NK-92 treated with Interleukin-12 subunit alpha and Interleukin-12 subunit beta, amount 100 ng/mL, for 24 hours (cell line): ENCODE measurements around the gene GCDH.
"Not testable (repeated sequence)": the region's sequence is repeated elsewhere in the genome, so short reads cannot be mapped to it uniquely, and the experiment has no call there.

Experiments used
- DNase-seq: peaks from one replicate; lab custom pipeline; 2025; lab: John Stamatoyannopoulos, UW

GCDH gene

DNA sequence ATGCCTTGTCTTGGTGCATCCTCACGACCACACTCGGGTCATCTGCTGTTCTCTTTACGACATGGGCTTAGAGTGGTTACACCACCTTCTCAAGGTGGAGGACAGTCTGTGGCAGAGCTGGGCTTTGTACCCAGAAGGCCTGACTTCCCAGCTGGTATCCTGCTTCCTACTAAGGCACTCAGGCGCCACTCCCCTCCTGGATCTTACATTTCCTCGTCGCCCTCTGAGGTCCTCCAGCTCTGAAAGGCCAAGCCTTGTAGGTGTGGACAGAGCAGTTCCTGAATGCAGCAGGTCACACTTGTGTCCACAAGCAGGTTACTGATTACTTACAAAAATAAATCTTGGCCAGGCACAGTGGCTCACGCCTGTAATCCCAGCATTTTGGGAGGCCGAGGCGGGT, 16.2 kb downstream of the GCDH start:
- DNase-seq = no peak

DNA sequence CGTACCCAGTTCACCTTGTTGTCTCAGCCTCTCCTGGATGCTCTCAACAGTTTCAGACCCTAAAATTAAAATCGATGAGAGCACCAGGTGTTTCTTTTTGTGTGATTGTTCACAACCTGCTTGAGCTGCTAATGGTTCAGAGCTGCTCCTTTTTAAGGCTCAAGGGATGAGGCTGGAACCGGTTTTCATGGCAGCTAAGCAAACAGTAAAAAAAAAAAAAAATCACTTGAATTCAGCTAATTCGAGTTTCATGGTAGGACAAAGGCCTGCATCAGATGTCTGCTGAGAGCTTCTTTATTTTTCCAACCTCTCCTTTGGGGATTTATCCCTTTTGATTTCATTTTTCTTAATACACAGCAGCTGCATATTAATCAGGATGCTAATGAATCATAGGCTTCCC, 21.6 kb downstream of the GCDH start:
- DNase-seq = no peak

DNA sequence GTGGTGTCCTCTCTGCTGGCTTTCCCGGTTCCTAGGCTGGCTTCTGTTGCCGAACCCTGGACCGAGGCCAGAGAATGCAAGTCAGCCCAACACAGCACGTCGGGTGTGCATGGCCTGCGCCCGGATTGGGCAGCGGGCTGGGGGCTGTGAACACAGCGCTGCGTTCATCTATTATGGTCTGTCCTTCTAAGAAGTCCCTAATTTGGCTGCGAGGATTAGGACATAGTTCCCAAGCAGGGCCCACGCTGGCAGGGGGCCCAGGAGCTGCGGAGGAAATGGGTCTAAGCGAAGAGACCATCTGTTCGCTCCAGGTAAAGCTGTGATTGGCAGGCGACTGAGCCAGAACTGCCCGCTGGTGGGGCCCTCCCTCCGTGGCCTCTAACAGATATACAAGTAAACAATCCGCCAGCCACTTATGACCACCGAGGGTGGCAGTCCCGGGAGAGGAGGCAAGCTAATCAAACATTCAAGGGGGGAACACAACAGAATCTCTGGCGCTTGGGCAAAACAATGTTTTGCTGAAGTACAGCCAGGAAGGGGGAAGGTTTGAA, 22.1 kb downstream of the GCDH start:
- no peak for DNase-seq

- no peak for DNase-seq
Measured at GRCh38 chr19:12913851-12914690, 23.1 kb downstream of the GCDH start.

- DNase-seq = not testable (repeated sequence)
Measured at GRCh38 chr19:12915860-12916259, 24.9 kb downstream of the GCDH start.

DNA sequence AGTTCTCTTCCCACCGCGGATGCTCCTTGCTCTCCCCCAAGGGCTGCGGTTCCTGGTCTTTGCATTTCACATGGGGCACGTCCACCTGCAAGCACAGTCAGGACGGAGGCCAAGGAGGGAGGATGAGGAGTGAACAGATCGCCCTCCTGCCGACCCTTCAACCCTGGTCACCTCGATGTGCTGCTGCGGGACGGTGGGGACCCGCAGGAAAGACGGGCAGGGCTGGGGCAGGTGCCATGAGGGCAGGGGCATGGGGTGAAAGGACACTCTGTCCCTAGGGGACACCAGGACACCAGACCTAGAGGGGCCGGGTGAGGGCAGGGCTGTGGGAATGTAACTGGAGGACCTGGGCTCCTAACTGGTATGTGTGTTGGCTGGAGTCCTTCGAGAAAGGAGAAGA, 27.3 kb downstream of the GCDH start:
- no peak for DNase-seq

DNA sequence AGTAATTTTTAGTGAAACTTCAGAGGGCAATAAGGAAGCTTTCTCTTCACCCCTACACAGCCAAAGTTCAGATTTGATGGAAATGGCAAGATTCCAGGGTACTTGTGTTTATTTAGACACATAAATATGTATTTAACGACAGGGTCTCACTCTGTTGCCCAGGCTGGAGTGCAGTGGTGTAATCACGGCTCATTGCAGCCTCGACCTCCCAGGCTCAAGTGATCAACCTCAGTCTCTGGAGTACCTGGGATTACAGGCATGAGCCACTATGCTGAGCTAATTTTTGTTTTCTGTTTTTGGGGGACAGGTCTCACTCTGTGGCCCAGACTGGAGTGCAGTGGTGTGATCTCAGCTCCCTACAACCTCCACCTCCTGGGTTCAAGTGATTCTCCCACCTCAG, 30.1 kb downstream of the GCDH start:
- DNase-seq = no peak

DNA sequence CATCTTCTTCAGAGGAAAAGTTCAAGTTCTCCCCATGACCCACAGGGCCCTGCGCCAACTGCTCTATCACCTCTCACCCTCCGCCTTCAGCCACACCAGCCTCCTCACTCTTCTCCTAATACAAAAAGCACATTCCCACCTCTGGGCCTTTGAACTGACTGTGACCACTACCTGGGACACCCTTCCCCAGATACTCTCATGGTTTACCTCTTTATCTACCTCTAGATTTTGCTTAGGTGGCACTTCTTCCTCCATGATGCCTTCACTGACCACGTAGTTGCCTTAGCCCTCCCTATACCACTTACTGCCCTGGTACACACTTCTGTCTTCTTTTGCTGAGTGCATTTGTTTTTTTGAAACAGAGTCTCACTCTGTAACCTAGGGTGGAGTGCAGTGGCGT, 32.0 kb downstream of the GCDH start:
- DNase-seq = no peak

GRCh38 chr19:12924621-12925310, 33.8 kb downstream of the GCDH start:
- no peak for DNase-seq

DNA sequence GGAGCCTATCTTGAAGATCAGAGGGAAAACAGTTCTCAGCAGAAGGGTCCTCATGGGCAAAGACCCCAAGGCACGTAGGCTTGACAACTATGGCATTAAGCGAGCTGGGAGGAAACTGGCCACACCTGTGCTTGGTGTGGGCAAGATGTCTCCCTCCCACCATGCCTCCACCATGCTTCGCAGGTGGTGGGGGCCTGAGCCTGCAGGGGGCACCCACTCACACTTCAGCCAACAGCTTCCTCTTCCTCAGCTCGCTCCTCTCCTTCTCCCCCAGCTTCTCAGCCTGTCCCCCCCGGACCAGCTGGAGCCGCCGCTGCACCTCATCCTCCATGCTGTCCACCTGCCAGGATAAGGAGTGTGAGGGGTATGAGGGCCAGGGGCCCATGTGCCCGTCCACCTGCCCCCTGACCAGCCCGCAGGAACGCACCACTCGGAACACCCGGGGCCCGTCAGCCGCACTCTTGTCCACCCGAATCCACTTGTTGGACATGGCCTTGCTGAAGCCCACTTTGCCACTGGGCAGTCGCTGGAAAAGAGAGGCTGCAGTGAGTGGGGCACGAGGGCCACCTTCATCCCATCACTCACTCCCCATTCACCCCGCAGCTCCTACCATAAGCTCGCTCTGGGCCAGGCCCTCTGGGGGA, 39.2 kb downstream of the GCDH start:
- no peak for DNase-seq

GRCh38 chr19:12932392-12933286, 41.7 kb downstream of the GCDH start:
- DNase-seq = no peak

GRCh38 chr19:12933287-12934072, 42.5 kb downstream of the GCDH start, which contains the start of gene FARSA:
TSS of gene FARSA (minus strand) at chr19:12933711. CDS start at chr19:12933696, 15 bp downstream.
- peak; percentile 88 for DNase-seq

- DNase-seq = no peak
Measured at GRCh38 chr19:12935071-12935470, 44.1 kb downstream of the GCDH start.

DNA sequence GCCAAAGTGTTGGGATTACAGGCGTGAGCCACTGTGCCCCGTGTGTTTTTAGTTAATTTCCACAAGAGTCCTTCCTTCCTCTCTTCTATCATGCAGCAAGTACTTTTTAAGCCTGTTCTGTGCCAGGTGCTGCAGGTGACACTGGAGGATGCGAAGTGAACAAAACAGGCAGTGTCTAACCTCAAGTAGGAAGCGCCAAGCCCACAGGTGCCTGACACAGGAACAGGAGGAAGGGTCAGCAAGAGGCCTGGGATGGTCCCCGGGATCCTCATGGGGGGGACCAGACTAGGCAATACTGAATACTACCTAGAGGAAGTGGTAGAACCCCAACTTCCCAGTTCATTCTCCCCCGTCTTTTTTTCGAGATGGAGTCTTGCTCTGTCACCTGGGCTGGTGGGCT, 45.6 kb downstream of the GCDH start:
- DNase-seq = no peak

GRCh38 chr19:12937093-12937926, 46.4 kb downstream of the GCDH start:
- no peak for DNase-seq

- peak; percentile 98 for DNase-seq
Measured at GRCh38 chr19:12937927-12938778, 47.2 kb downstream of the GCDH start, which contains the start of gene CALR. TSS of gene CALR (plus strand) at chr19:12938609. CDS start at chr19:12938680, 71 bp downstream.

GRCh38 chr19:12938779-12939601, 48.0 kb downstream of the GCDH start:
- peak; percentile 50 for DNase-seq

DNA sequence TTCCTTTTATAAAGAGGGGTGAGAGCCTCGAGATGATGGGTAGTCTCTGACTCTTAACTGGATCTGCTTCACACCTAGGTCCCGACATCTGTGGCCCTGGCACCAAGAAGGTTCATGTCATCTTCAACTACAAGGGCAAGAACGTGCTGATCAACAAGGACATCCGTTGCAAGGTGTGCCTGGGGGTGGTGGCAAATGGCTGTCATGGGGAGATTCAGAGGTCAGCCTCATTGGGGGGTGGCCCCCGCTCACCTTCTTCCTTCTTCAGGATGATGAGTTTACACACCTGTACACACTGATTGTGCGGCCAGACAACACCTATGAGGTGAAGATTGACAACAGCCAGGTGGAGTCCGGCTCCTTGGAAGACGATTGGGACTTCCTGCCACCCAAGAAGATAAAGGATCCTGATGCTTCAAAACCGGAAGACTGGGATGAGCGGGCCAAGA, 49.0 kb downstream of the GCDH start:
- DNase-seq = no peak
